Tibial nerve (tissue), 4 donors: ENCODE data around the gene ATE1. TPM values are rescaled to one million over a fixed set of nuclear protein-coding genes. Genes with fewer than 3 reads are reported as not detected.

ENCODE experiments used
- DNase-seq, 2 donors: peaks; one replicate each; pipeline ENCODE4 v3.0.0-alpha.2; 2019; ENCODE audit warnings: low spot score in 2 of 2
- H3K27ac ChIP-seq, 4 donors: fragments of 200-600 bp; sonication (generic) in 3 of 4; one replicate each; pipeline ENCODE4 v1.5.1; 2017 to 2019; ENCODE audit warnings: mild to moderate bottlenecking in 1 of 4
- H3K27me3 ChIP-seq, 2 donors: fragments of 200-600 bp; sonication (generic) in 1 of 2; one replicate each; pipeline versions ENCODE4 v1.5.1 to v1.6.0; 2017 to 2019
- H3K36me3 ChIP-seq, 3 donors: fragments of 200-600 bp; sonication (generic); one replicate each; pipeline ENCODE4 v1.5.1; 2018 to 2019
- H3K4me1 ChIP-seq, 4 donors: fragments of 200-600 bp; sonication (generic) in 3 of 4; one replicate each; pipeline ENCODE4 v1.5.1; 2017 to 2019
- H3K4me3 ChIP-seq, 4 donors: fragments of 200-600 bp; sonication (generic) in 3 of 4; one replicate each; pipeline ENCODE4 v1.5.1; 2017 to 2019; ENCODE audit warnings: mild to moderate bottlenecking in 1 of 4, moderate library complexity in 1 of 4
- H3K9me3 ChIP-seq, 4 donors: fragments of 200-600 bp; sonication (generic) in 3 of 4; one replicate each; pipeline ENCODE4 v1.5.1; 2017 to 2019
- CTCF ChIP-seq, 5 experiments: fragments of 200-600 bp in 3 of 5; fragments of 450-650 bp in 2 of 5; sonication (generic) in 3 of 5; IDR thresholded peaks; one replicate each; pipeline ENCODE4 v1.5.1; 2016 to 2019; ENCODE audit warnings: antibody characterized with exemption in 5 of 5, mild to moderate bottlenecking in 3 of 5, moderate library complexity in 2 of 5
- EP300 ChIP-seq, 2 donors: sonication (generic); formaldehyde crosslinking; IDR thresholded peaks; one replicate each; pipeline ENCODE4 v1.6.1; 2017; ENCODE audit warnings: antibody characterized with exemption in 2 of 2, mild to moderate bottlenecking in 1 of 2
- POLR2A ChIP-seq, 2 donors: fragments of 450-650 bp; IDR thresholded peaks; one replicate each; pipeline ENCODE4 v1.6.1; 2017; ENCODE audit warnings: antibody characterized with exemption in 2 of 2, mild to moderate bottlenecking in 2 of 2, moderate library complexity in 2 of 2
- WGBS, 2 donors: methylation state at CpG; one replicate each; pipeline ENCODE4 v1.1.5; 2018; 5-methylcytosine and 5-hydroxymethylcytosine counted together
- total RNA-seq, 4 donors: library from RNA; depleted of rRNA; stranded (reverse); fragments of >200 nt; gene quantifications; one replicate each; pipeline ENCODE4 v1.1.0, GENCODE V29; 2016

Gene ATE1
- total RNA-seq, 4 donors from 2014 or later = 18.3 to 24.5 (median 23.5) TPM

GRCh38 chr10:121781101-121781500 is 146.7 kb downstream of the ATE1 start:
- Histone ChIP-seq H3K27ac (no peak overlapping the region), H3K36me3 (peaks cover 0 to 11% (median 0%) of the 10 kb centered on the region in 3 donors), H3K27me3 (no peaks in the 10 kb centered on the region), H3K4me3 (no peak overlapping the region), H3K4me1 (no peaks in the 10 kb centered on the region), H3K9me3 (no peaks in the 10 kb centered on the region)
- no peak for TF ChIP-seq POLR2A (IDR thresholded peaks at IDR 0.05)
- no peak for TF ChIP-seq CTCF (IDR thresholded peaks at IDR 0.05)
- no peak for TF ChIP-seq EP300 (IDR thresholded peaks at IDR 0.05)
- 96 to 100% methylated on average over 4 of the region's 4 CpGs for WGBS, 2 donors
- no peak for DNase-seq

- Histone ChIP-seq H3K36me3 (peaks cover 0 to 5% (median 0%) of the 10 kb centered on the region in 3 donors), H3K27me3 (no peaks in the 10 kb centered on the region), H3K4me3 (no peak overlapping the region), H3K27ac (no peak overlapping the region), H3K4me1 (no peaks in the 10 kb centered on the region), H3K9me3 (no peaks in the 10 kb centered on the region)
- DNase-seq = no peak
- TF ChIP-seq CTCF (IDR thresholded peaks at IDR 0.05) (no peak), EP300 (IDR thresholded peaks at IDR 0.05) (no peak), POLR2A (IDR thresholded peaks at IDR 0.05) (no peak)
- WGBS, 2 donors = 67% methylated on average over 2 of the region's 2 CpGs
Observed at GRCh38 chr10:121774813-121775212, 153.0 kb downstream of the ATE1 start.

GRCh38 chr10:121774404-121774803 is 153.4 kb downstream of the ATE1 start:
- Histone ChIP-seq H3K27me3 (no peaks in the 10 kb centered on the region), H3K27ac (no peak overlapping the region), H3K4me3 (no peak overlapping the region), H3K9me3 (no peaks in the 10 kb centered on the region), H3K4me1 (no peaks in the 10 kb centered on the region), H3K36me3 (peaks cover 0 to 5% (median 0%) of the 10 kb centered on the region in 3 donors)
- DNase-seq = no peak
- TF ChIP-seq EP300 (IDR thresholded peaks at IDR 0.05) = no peak
- TF ChIP-seq POLR2A (IDR thresholded peaks at IDR 0.05) = no peak
- no peak for TF ChIP-seq CTCF (IDR thresholded peaks at IDR 0.05)
- 72 to 77% methylated on average over 3 of the region's 3 CpGs for WGBS, 2 donors

- H3K27ac ChIP-seq = no peak overlapping the region
- H3K36me3 ChIP-seq = no peaks in the 10 kb centered on the region
- no peak for TF ChIP-seq CTCF (IDR thresholded peaks at IDR 0.05)
- no peak for TF ChIP-seq POLR2A (IDR thresholded peaks at IDR 0.05)
- no peak for TF ChIP-seq EP300 (IDR thresholded peaks at IDR 0.05)
- H3K4me1 ChIP-seq = no peaks in the 10 kb centered on the region
- DNase-seq = no peak
- 83 to 88% methylated on average over 2 of the region's 2 CpGs for WGBS, 2 donors
- no peaks in the 10 kb centered on the region for H3K27me3 ChIP-seq
- peaks cover 0 to 2% (median under 1%) of the 10 kb centered on the region in 4 donors for H3K9me3 ChIP-seq
- H3K4me3 ChIP-seq = no peak overlapping the region
Observed at GRCh38 chr10:121772884-121773283, 154.9 kb downstream of the ATE1 start.

- no peak for DNase-seq
- H3K27ac ChIP-seq = no peak overlapping the region
- H3K27me3 ChIP-seq = no peaks in the 10 kb centered on the region
- no peak overlapping the region for H3K4me3 ChIP-seq
- TF ChIP-seq POLR2A (IDR thresholded peaks at IDR 0.05) (no peak), EP300 (IDR thresholded peaks at IDR 0.05) (no peak), CTCF (IDR thresholded peaks at IDR 0.05) (no peak)
- H3K4me1 ChIP-seq = no peaks in the 10 kb centered on the region
- 71 to 88% methylated on average over 6 of the region's 6 CpGs for WGBS, 2 donors
- peaks cover 0 to 4% (median 0%) of the 10 kb centered on the region in 3 donors for H3K36me3 ChIP-seq
- peaks cover 0 to 6% (median 2%) of the 10 kb centered on the region in 4 donors for H3K9me3 ChIP-seq
Observed at GRCh38 chr10:121772406-121772805, 155.4 kb downstream of the ATE1 start.
